H1 (cell line): Measurements from ENCODE around the gene L3MBTL4. TPM values are rescaled to one million over a fixed set of nuclear protein-coding genes. Genes with fewer than 3 reads are reported as not detected.

ENCODE experiments used
- GABPA ChIP-seq: IDR thresholded peaks from 2 replicates; pipeline ENCODE4 v1.6.1; 2011; ENCODE audit warnings: mild to moderate bottlenecking, low read length, moderate library complexity, borderline replicate concordance; ENCODE audit not compliant: insufficient read depth
- HDAC6 ChIP-seq: IDR thresholded peaks from one replicate; pipeline ENCODE4 v1.7.1; 2012; ENCODE audit warnings: low read depth, mild to moderate bottlenecking, inconsistent platforms, low read length, moderate library complexity
- SRF ChIP-seq: IDR thresholded peaks from 2 replicates; pipeline ENCODE4 v1.6.1; 2011; ENCODE audit warnings: mild to moderate bottlenecking, low read depth, low read length, moderate library complexity
- TAF7 ChIP-seq: optimal IDR thresholded peaks from 2 replicates; pipeline ENCODE3; 2011; ENCODE audit warnings: low read depth, mild to moderate bottlenecking, inconsistent platforms, low read length, moderate library complexity, borderline replicate concordance
- TBP ChIP-seq: IDR thresholded peaks from 2 replicates; pipeline ENCODE4 v1.6.1; 2011; ENCODE audit warnings: low read depth, low read length, improper control_type of control experiment
- YY1 ChIP-seq: IDR thresholded peaks from 2 replicates; pipeline ENCODE4 v1.6.1; 2011; ENCODE audit warnings: low read depth, mild to moderate bottlenecking, low read length
- polyA plus RNA-seq, 7 experiments: library from polyadenylated mRNA; depleted of rRNA in 3 of 7; stranded (reverse) in 5 of 7; unstranded in 2 of 7; fragments of >200 nt in 5 of 7; fragments of 200-250 nt in 2 of 7; gene quantifications; 1 replicate in 5 of 7; 2 replicates in 1 of 7; 4 replicates in 1 of 7; pipeline versions ENCODE4 v1.2.1 to v1.2.3, GENCODE V29; 2011 to 2013; ENCODE audit warnings: missing spikeins in 2 of 7, mixed read lengths in 2 of 7
- total RNA-seq: library from RNA; stranded (reverse); fragmentation: NEBNext Ultra II Directional; extraction: Animal tissue kit (Norgen Biotek cat#: 25700); gene quantifications from 2 replicates; pipeline ENCODE4 v1.2.1, GENCODE V29; 2021

The L3MBTL4 gene
- total and polyA plus RNA-seq, 2 of the 8 experiments (the other 6 are each of a cell fraction or from before 2014, with no cell fraction given) = 1.0 to 2.1 TPM

GRCh38 chr18:6366776-6367175 lies 47.9 kb downstream of the L3MBTL4 start (continued):
- TF ChIP-seq YY1 (0 out of 2 replicates have a peak, but pooled peaks have one; percentile 34), GABPA (no peak), HDAC6 (no peak), TBP (no peak), TAF7 (no peak), SRF (no peak)
